ENCODE data around the gene GOLGA5. TPM values are rescaled to one million over a fixed set of nuclear protein-coding genes. Genes with fewer than 3 reads are reported as not detected.
"Not testable (repeated sequence)": the region's sequence is repeated elsewhere in the genome, so short reads cannot be mapped to it uniquely, and the experiment has no call there.

The GOLGA5 gene
- total RNA-seq, 1 donor from 2014 or later: 16.6 TPM

DNA sequence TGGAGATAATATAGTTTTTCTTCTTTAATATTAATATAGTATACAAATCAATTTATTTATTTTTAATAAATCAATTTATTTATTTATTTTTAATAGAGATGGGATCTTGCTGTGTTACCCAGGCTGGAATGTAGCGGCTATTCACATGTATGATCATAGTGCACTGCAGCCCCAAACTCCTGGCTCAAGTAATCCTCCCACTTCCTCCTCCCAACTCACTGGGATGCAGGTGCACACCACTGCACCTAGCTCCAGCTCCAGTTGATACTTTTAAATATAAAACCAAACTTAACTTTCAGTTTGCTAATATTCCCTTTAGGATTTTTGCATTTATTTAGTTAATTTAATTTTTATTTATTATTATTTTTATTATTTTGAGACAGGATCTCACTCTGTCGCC is 8.6 kb downstream of the GOLGA5 start:
- Mint-ChIP-seq H3K4me1 (peaks cover 36% of the 10 kb centered on the region), H3K36me3 (ENCODE audit: low read depth) (peaks cover 69% of the 10 kb centered on the region), H3K27me3 (no peaks in the 10 kb centered on the region), H3K9me3 (no peaks in the 10 kb centered on the region), H3K27ac (no peak overlapping the region), H3K4me3 (no peak overlapping the region)
- TF ChIP-seq, protein P1, sequence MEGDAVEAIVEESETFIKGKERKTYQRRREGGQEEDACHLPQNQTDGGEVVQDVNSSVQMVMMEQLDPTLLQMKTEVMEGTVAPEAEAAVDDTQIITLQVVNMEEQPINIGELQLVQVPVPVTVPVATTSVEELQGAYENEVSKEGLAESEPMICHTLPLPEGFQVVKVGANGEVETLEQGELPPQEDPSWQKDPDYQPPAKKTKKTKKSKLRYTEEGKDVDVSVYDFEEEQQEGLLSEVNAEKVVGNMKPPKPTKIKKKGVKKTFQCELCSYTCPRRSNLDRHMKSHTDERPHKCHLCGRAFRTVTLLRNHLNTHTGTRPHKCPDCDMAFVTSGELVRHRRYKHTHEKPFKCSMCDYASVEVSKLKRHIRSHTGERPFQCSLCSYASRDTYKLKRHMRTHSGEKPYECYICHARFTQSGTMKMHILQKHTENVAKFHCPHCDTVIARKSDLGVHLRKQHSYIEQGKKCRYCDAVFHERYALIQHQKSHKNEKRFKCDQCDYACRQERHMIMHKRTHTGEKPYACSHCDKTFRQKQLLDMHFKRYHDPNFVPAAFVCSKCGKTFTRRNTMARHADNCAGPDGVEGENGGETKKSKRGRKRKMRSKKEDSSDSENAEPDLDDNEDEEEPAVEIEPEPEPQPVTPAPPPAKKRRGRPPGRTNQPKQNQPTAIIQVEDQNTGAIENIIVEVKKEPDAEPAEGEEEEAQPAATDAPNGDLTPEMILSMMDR (IDR thresholded peaks at IDR 0.05): no peak
- CTCF ChIA-PET: no interaction called here
- ATAC-seq (ENCODE audit: low read depth) (no peak), DNase-seq (no peak)
- POLR2A ChIA-PET: no interaction called here
- intact Hi-C loops (cut with micrococcal nuclease): no loop called here

GRCh38 chr14:92813201-92813600 is 19.1 kb downstream of the GOLGA5 start:
- H3K4me1 Mint-ChIP-seq: no peaks in the 10 kb centered on the region
- TF ChIP-seq, protein P1 (IDR thresholded peaks at IDR 0.05): no peak
- intact Hi-C loops (cut with micrococcal nuclease): no loop called here
- CTCF ChIA-PET: no interaction called here
- peaks cover 56% of the 10 kb centered on the region for H3K36me3 Mint-ChIP-seq (ENCODE audit: low read depth)
- no peak overlapping the region for H3K27ac Mint-ChIP-seq
- DNase-seq (no peak), ATAC-seq (ENCODE audit: low read depth) (no peak)
- H3K27me3 Mint-ChIP-seq: no peaks in the 10 kb centered on the region
- H3K4me3 Mint-ChIP-seq: no peak overlapping the region
- H3K9me3 Mint-ChIP-seq: no peaks in the 10 kb centered on the region
- POLR2A ChIA-PET: no interaction called here

- no peak overlapping the region for H3K27ac Mint-ChIP-seq
- ATAC-seq (ENCODE audit: low read depth) (no peak), DNase-seq (no peak)
- H3K9me3 Mint-ChIP-seq: no peaks in the 10 kb centered on the region
- ChIA-PET CTCF (no interaction called here), POLR2A (no interaction called here)
- no peak overlapping the region for H3K4me3 Mint-ChIP-seq
- peaks cover 83% of the 10 kb centered on the region for H3K36me3 Mint-ChIP-seq (ENCODE audit: low read depth)
- H3K4me1 Mint-ChIP-seq: no peaks in the 10 kb centered on the region
- intact Hi-C loops (cut with micrococcal nuclease): no loop called here
- H3K27me3 Mint-ChIP-seq: no peaks in the 10 kb centered on the region
- TF ChIP-seq, protein P1 (IDR thresholded peaks at IDR 0.05): no peak
Observed at GRCh38 chr14:92819011-92819597, 25.0 kb downstream of the GOLGA5 start.

DNA sequence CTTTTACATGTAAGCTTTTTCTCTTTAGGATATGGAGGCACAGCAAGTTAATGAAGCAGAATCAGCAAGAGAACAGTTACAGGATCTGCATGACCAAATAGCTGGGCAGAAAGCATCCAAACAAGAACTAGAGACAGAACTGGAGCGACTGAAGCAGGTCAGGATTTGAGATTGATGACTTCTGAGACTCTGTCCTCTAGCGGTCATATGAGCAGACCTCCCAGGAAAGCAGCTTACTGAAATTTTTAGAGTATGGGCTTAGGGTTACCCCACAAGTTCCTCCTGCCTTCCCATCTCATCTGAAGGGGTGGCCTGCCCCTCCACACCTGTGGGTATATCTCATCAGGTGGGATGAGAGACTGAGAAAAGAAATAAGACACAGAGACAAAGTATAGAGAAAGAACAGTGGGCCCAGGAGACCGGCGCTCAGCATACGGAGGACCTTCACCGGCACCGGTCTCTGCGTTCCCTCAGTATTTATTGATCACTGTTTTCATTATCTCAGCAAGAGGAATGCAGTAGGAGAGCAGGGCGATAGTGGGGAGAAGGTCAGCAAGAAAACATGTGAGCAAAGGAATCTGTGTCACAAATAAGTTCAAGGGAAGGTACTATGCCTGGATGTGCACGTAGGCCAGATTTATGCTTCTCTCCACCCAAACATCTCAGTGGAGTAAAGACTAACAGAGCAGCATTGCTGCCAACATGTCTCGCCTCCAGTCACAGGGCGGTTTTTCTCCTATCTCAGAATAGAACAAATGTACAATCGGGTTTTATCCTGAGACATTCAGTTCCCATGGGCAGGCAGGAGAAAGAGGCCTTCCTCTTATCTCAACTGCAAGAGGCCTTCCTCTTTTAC is 25.8 kb downstream of the GOLGA5 start:
- H3K4me1 Mint-ChIP-seq; CTCF ChIA-PET; H3K4me3 Mint-ChIP-seq; ATAC-seq (ENCODE audit: low read depth); H3K27ac Mint-ChIP-seq; H3K9me3 Mint-ChIP-seq; DNase-seq; POLR2A ChIA-PET; intact Hi-C loops (cut with micrococcal nuclease); H3K27me3 Mint-ChIP-seq: not testable (repeated sequence)
- peaks cover 85% of the 10 kb centered on the region for H3K36me3 Mint-ChIP-seq (ENCODE audit: low read depth)

GRCh38 chr14:92820536-92820840 is 26.4 kb downstream of the GOLGA5 start:
- POLR2A ChIA-PET; ATAC-seq (ENCODE audit: low read depth); H3K4me3 Mint-ChIP-seq; H3K9me3 Mint-ChIP-seq; H3K4me1 Mint-ChIP-seq; intact Hi-C loops (cut with micrococcal nuclease); CTCF ChIA-PET; DNase-seq; H3K27me3 Mint-ChIP-seq; H3K27ac Mint-ChIP-seq: not testable (repeated sequence)
- peaks cover 85% of the 10 kb centered on the region for H3K36me3 Mint-ChIP-seq (ENCODE audit: low read depth)

- H3K27me3 Mint-ChIP-seq: no peaks in the 10 kb centered on the region
- CTCF ChIA-PET: no interaction called here
- DNase-seq (no peak), ATAC-seq (ENCODE audit: low read depth) (no peak)
- intact Hi-C loops (cut with micrococcal nuclease): no loop called here
- no peak overlapping the region for H3K4me3 Mint-ChIP-seq
- POLR2A ChIA-PET: no interaction called here
- no peak overlapping the region for H3K27ac Mint-ChIP-seq
- H3K36me3 Mint-ChIP-seq (ENCODE audit: low read depth): peaks cover 80% of the 10 kb centered on the region
- no peaks in the 10 kb centered on the region for H3K4me1 Mint-ChIP-seq
- TF ChIP-seq, protein P1 (IDR thresholded peaks at IDR 0.05): no peak
- H3K9me3 Mint-ChIP-seq: no peaks in the 10 kb centered on the region
Observed at GRCh38 chr14:92830902-92831301, 36.8 kb downstream of the GOLGA5 start.

Data from activated B cell treated with CpG ODN at 0.5 μM for 24 hours (primary cell).